CMK (cell line): ENCODE data around the gene ATP7B.

Experiments used
- DNase-seq: peaks from one replicate; pipeline ENCODE4 v3.0.0-alpha.2; 2010; ENCODE audit warnings: low read depth

The ATP7B gene

GRCh38 chr13:51978796-51979556 lies 32.3 kb downstream of the ATP7B start:
- DNase-seq = no peak

- no peak for DNase-seq
Observed at GRCh38 chr13:51977625-51978024, 33.6 kb downstream of the ATP7B start.

- DNase-seq = no peak
Observed at GRCh38 chr13:51976890-51977289, 34.4 kb downstream of the ATP7B start.

- no peak for DNase-seq
Observed at GRCh38 chr13:51976423-51976822, 34.8 kb downstream of the ATP7B start.

GRCh38 chr13:51974482-51974881 lies 36.8 kb downstream of the ATP7B start:
- DNase-seq = no peak

- no peak for DNase-seq
Observed at GRCh38 chr13:51971520-51972426, 39.5 kb downstream of the ATP7B start.

- no peak for DNase-seq
Observed at GRCh38 chr13:51970349-51970748, 40.9 kb downstream of the ATP7B start.

GRCh38 chr13:51967482-51968446 lies 43.5 kb downstream of the ATP7B start:
- DNase-seq = no peak

GRCh38 chr13:51966186-51966585 lies 45.1 kb downstream of the ATP7B start:
- DNase-seq = no peak

- DNase-seq = no peak
Observed at GRCh38 chr13:51961493-51962403, 49.5 kb downstream of the ATP7B start.

- DNase-seq = no peak
Observed at GRCh38 chr13:51960766-51961165, 50.5 kb downstream of the ATP7B start.

- no peak for DNase-seq
Observed at GRCh38 chr13:51959773-51960172, 51.5 kb downstream of the ATP7B start.

- DNase-seq = no peak
Observed at GRCh38 chr13:51958217-51958547, 53.1 kb downstream of the ATP7B start.

GRCh38 chr13:51957377-51958216 lies 53.7 kb downstream of the ATP7B start:
- DNase-seq = no peak

GRCh38 chr13:51956717-51957116 lies 54.5 kb downstream of the ATP7B start:
- no peak for DNase-seq

- DNase-seq = no peak
Observed at GRCh38 chr13:51955816-51956603, 55.2 kb downstream of the ATP7B start.

GRCh38 chr13:51955281-51955771 lies 55.9 kb downstream of the ATP7B start:
- no peak for DNase-seq

- no peak for DNase-seq
Observed at GRCh38 chr13:51953347-51954195, 57.7 kb downstream of the ATP7B start.
